ENCODE results near the gene TTC3. TPM values are rescaled to one million over a fixed set of nuclear protein-coding genes. Genes with fewer than 3 reads are reported as not detected.

Gene TTC3
- total and polyA plus RNA-seq, 2 of the 13 experiments (the other 11 are each of a cell fraction or from before 2014, with no cell fraction given), result 55.7 to 108 TPM

DNA sequence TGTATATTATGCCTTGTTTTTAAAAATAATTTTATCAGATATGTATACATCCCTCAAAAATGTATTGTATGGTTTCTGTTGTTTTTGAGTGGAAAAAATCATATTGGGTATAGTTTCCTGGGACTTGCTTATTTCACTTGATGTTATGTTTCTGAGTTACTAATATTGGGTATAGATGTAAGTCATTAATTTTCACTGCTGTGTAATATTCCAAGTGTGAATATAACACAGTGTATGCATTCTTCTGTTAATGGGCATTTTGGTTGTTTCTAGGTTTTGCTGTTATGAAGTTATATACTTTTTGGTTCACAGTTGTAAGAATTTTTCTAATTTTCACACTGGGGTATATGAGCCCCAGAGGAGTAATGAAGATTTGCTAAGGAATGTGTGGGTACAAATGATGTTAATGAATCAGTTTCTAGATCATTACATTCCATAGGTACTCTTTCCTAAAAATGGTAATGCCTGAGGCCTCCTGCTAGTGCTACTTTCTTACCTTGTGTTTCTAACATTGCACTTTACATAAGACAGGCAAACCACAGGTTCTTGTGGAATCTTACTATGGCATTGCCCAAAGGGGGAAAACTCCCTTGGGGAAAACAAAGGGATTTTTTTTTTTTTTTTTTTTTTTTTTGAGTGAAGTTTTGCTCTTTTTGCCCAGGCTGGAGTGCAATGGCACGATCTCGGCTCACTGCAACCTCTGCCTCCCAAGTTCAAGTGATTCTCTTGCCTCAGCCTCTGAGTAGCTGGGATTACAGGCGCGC is 3.2 kb downstream of the TTC3 start:
- Histone ChIP-seq H3K4me1 (ENCODE audit: insufficient read depth, low read length) (peaks cover 61% of the 10 kb centered on the region), H4K20me1 (ENCODE audit: insufficient read depth, low read length) (peaks cover 42% of the 10 kb centered on the region), H2AFZ (ENCODE audit: low read length) (no peak overlapping the region), H3K4me2 (ENCODE audit: low read depth, low read length) (peak overlapping the region; percentile 84), H3K36me3 (replicated peaks in 1 of 2; ENCODE audit: control insufficient read depth in 1 of 2, insufficient read depth in 2 of 2, low read length in 2 of 2) (no peaks in the 10 kb centered on the region), H3K27me3 (ENCODE audit: control insufficient read depth in 1 of 2, insufficient read depth in 2 of 2, low read length in 2 of 2) (no peaks in the 10 kb centered on the region; a peak in 1 of 5 replicates), H3K9ac (ENCODE audit: insufficient read depth, low read depth, low read length) (no peak overlapping the region), H3K9me3 (ENCODE audit: low read length) (no peaks in the 10 kb centered on the region), H3K4me3 (replicated peaks in 1 of 3; ENCODE audit: insufficient read depth in 1 of 3, low read depth in 2 of 3, low read length in 3 of 3) (peak overlapping the region in 1 of 3 experiments; percentile 92; a peak in 1 of 6 replicates), H3K79me2 (ENCODE audit: insufficient read depth, low read length) (peaks cover 91% of the 10 kb centered on the region), H3K27ac (ENCODE audit: extremely low read length, insufficient read depth, low read length) (no peak overlapping the region)
- WGBS (ENCODE audit: low lambda C conversion rate), result 82% methylated on average over 4 of the region's 4 CpGs
- no peak for DNase-seq (ENCODE audit: low spot score)
- intact Hi-C loops (cut with micrococcal nuclease; ENCODE audit: unreplicated experiment), result no loop called here
- no peak for FAIRE-seq
- in situ Hi-C loops (cut with HindIII; ENCODE audit: extremely low pct_ligation_motif_present, low pct_unique_long_range_greater_than_20kb), result no loop called here
- no peak for ATAC-seq
- BruUV-seq (replicated peaks), result no TSS peak
- CTCF ChIA-PET (ENCODE audit: low intra/inter-chr PET ratio, low total read pairs), result no interaction called here
- POLR2A ChIA-PET, result interaction anchor here (1.4 kb wide), 1 partner anchor 110 kb away, joined by 3 read pairs; the partner anchor contains the start of gene HLCS
- no peak for TF ChIP-seq SALL1 (CRISPR knock-in tag; IDR thresholded peaks at IDR 0.05)
- TF ChIP-seq ZNF143 (CRISPR knock-in tag; IDR thresholded peaks at IDR 0.05), result no peak
- TF ChIP-seq, protein P1, sequence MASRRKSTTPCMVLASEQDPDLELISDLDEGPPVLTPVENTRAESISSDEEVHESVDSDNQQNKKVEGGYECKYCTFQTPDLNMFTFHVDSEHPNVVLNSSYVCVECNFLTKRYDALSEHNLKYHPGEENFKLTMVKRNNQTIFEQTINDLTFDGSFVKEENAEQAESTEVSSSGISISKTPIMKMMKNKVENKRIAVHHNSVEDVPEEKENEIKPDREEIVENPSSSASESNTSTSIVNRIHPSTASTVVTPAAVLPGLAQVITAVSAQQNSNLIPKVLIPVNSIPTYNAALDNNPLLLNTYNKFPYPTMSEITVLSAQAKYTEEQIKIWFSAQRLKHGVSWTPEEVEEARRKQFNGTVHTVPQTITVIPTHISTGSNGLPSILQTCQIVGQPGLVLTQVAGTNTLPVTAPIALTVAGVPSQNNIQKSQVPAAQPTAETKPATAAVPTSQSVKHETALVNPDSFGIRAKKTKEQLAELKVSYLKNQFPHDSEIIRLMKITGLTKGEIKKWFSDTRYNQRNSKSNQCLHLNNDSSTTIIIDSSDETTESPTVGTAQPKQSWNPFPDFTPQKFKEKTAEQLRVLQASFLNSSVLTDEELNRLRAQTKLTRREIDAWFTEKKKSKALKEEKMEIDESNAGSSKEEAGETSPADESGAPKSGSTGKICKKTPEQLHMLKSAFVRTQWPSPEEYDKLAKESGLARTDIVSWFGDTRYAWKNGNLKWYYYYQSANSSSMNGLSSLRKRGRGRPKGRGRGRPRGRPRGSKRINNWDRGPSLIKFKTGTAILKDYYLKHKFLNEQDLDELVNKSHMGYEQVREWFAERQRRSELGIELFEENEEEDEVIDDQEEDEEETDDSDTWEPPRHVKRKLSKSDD (CRISPR knock-in tag; IDR thresholded peaks at IDR 0.05; ENCODE audit: low read depth), result no peak
- no peak for TF ChIP-seq ZNF737 (CRISPR knock-in tag; IDR thresholded peaks at IDR 0.05; ENCODE audit: borderline replicate concordance)
- TF ChIP-seq, protein P2, sequence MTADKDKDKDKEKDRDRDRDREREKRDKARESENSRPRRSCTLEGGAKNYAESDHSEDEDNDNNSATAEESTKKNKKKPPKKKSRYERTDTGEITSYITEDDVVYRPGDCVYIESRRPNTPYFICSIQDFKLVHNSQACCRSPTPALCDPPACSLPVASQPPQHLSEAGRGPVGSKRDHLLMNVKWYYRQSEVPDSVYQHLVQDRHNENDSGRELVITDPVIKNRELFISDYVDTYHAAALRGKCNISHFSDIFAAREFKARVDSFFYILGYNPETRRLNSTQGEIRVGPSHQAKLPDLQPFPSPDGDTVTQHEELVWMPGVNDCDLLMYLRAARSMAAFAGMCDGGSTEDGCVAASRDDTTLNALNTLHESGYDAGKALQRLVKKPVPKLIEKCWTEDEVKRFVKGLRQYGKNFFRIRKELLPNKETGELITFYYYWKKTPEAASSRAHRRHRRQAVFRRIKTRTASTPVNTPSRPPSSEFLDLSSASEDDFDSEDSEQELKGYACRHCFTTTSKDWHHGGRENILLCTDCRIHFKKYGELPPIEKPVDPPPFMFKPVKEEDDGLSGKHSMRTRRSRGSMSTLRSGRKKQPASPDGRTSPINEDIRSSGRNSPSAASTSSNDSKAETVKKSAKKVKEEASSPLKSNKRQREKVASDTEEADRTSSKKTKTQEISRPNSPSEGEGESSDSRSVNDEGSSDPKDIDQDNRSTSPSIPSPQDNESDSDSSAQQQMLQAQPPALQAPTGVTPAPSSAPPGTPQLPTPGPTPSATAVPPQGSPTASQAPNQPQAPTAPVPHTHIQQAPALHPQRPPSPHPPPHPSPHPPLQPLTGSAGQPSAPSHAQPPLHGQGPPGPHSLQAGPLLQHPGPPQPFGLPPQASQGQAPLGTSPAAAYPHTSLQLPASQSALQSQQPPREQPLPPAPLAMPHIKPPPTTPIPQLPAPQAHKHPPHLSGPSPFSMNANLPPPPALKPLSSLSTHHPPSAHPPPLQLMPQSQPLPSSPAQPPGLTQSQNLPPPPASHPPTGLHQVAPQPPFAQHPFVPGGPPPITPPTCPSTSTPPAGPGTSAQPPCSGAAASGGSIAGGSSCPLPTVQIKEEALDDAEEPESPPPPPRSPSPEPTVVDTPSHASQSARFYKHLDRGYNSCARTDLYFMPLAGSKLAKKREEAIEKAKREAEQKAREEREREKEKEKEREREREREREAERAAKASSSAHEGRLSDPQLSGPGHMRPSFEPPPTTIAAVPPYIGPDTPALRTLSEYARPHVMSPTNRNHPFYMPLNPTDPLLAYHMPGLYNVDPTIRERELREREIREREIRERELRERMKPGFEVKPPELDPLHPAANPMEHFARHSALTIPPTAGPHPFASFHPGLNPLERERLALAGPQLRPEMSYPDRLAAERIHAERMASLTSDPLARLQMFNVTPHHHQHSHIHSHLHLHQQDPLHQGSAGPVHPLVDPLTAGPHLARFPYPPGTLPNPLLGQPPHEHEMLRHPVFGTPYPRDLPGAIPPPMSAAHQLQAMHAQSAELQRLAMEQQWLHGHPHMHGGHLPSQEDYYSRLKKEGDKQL (CRISPR knock-in tag; IDR thresholded peaks at IDR 0.05; ENCODE audit: low read depth), result no peak
- TF ChIP-seq HNF4G (IDR thresholded peaks at IDR 0.05; ENCODE audit: borderline replicate concordance, low read depth, low read length), result no peak
- TF ChIP-seq HNF4G (CRISPR knock-in tag; IDR thresholded peaks at IDR 0.05; ENCODE audit: borderline replicate concordance, low read depth), result no peak
- TF ChIP-seq ZNF446 (CRISPR knock-in tag; IDR thresholded peaks at IDR 0.05), result no peak
- TF ChIP-seq MAZ (IDR thresholded peaks at IDR 0.05; ENCODE audit: borderline replicate concordance, low read depth, low read length), result no peak
- no peak for TF ChIP-seq MAZ (CRISPR knock-in tag; IDR thresholded peaks at IDR 0.05; ENCODE audit: low read depth)
- no peak for TF ChIP-seq ZBTB21 (CRISPR knock-in tag; IDR thresholded peaks at IDR 0.05)
- no peak for TF ChIP-seq ZNF749 (CRISPR knock-in tag; IDR thresholded peaks at IDR 0.05; ENCODE audit: borderline replicate concordance)
- no peak for TF ChIP-seq TRIM24 (CRISPR knock-in tag; IDR thresholded peaks at IDR 0.05)
- no peak for TF ChIP-seq FOXK1 (CRISPR knock-in tag; IDR thresholded peaks at IDR 0.05; ENCODE audit: borderline replicate concordance, low read depth)
- TF ChIP-seq ARNT2 (CRISPR knock-in tag; IDR thresholded peaks at IDR 0.05; ENCODE audit: low read depth), result no peak
- no peak for TF ChIP-seq CBX5 (CRISPR knock-in tag; IDR thresholded peaks at IDR 0.05; ENCODE audit: borderline replicate concordance)

All from HepG2 (cell line).